ENCODE data around the gene CIB1. TPM values are rescaled to one million over a fixed set of nuclear protein-coding genes. Genes with fewer than 3 reads are reported as not detected.

The CIB1 gene
- total RNA-seq, 1 donor from 2014 or later: 33.8 TPM

GRCh38 chr15:90268415-90268814 is 34.7 kb upstream of the CIB1 start:
- peaks cover 41% of the 10 kb centered on the region for H3K4me1 Mint-ChIP-seq (ENCODE audit: unreplicated experiment)
- no peak for DNase-seq (ENCODE audit: extremely low spot score, unreplicated experiment)
- H3K4me3 Mint-ChIP-seq (ENCODE audit: unreplicated experiment): peak overlapping the region; percentile 67
- TF ChIP-seq CTCF (IDR thresholded peaks at IDR 0.05): no peak
- H3K27ac Mint-ChIP-seq (ENCODE audit: unreplicated experiment): peak overlapping the region; percentile 74
- peaks cover 31% of the 10 kb centered on the region for H3K36me3 Mint-ChIP-seq (ENCODE audit: unreplicated experiment)
- no peaks in the 10 kb centered on the region for H3K27me3 Mint-ChIP-seq (ENCODE audit: unreplicated experiment)
- H3K9me3 Mint-ChIP-seq (ENCODE audit: unreplicated experiment): no peaks in the 10 kb centered on the region

- H3K4me3 Mint-ChIP-seq (ENCODE audit: unreplicated experiment): peak overlapping the region; percentile 93
- no peak for TF ChIP-seq CTCF (IDR thresholded peaks at IDR 0.05)
- DNase-seq (ENCODE audit: extremely low spot score, unreplicated experiment): no peak
- peaks cover 21% of the 10 kb centered on the region for H3K36me3 Mint-ChIP-seq (ENCODE audit: unreplicated experiment)
- H3K9me3 Mint-ChIP-seq (ENCODE audit: unreplicated experiment): no peaks in the 10 kb centered on the region
- no peaks in the 10 kb centered on the region for H3K27me3 Mint-ChIP-seq (ENCODE audit: unreplicated experiment)
- H3K27ac Mint-ChIP-seq (ENCODE audit: unreplicated experiment): peak overlapping the region; percentile 97
- H3K4me1 Mint-ChIP-seq (ENCODE audit: unreplicated experiment): peaks cover 41% of the 10 kb centered on the region
These were observed 32.7 kb upstream of the CIB1 start for GRCh38 chr15:90266485-90266884.

GRCh38 chr15:90266061-90266431 is 32.3 kb upstream of the CIB1 start:
- Mint-ChIP-seq H3K4me1 (ENCODE audit: unreplicated experiment) (peaks cover 41% of the 10 kb centered on the region), H3K36me3 (ENCODE audit: unreplicated experiment) (peaks cover 18% of the 10 kb centered on the region), H3K9me3 (ENCODE audit: unreplicated experiment) (no peaks in the 10 kb centered on the region), H3K27ac (ENCODE audit: unreplicated experiment) (peak overlapping the region; percentile 97), H3K27me3 (ENCODE audit: unreplicated experiment) (no peaks in the 10 kb centered on the region), H3K4me3 (ENCODE audit: unreplicated experiment) (peak overlapping the region; percentile 93)
- TF ChIP-seq CTCF (IDR thresholded peaks at IDR 0.05): no peak
- DNase-seq (ENCODE audit: extremely low spot score, unreplicated experiment): no peak

GRCh38 chr15:90265271-90266060 is 31.7 kb upstream of the CIB1 start, which contains the start of gene NGRN:
Gene NGRN, plus strand, starts transcription at chr15:90265672. Its CDS starts 41 bp downstream, at chr15:90265713.
- Mint-ChIP-seq H3K27ac (ENCODE audit: unreplicated experiment) (peak within 1 kb of the TSS; percentile 97), H3K9me3 (ENCODE audit: unreplicated experiment) (no peaks in the 10 kb centered on the region), H3K4me1 (ENCODE audit: unreplicated experiment) (peaks cover 41% of the 10 kb centered on the region), H3K27me3 (ENCODE audit: unreplicated experiment) (no peaks in the 10 kb centered on the region), H3K36me3 (ENCODE audit: unreplicated experiment) (peaks cover 15% of the 10 kb centered on the region), H3K4me3 (ENCODE audit: unreplicated experiment) (peak within 1 kb of the TSS; percentile 93)
- TF ChIP-seq CTCF (IDR thresholded peaks at IDR 0.05): no peak
- DNase-seq (ENCODE audit: extremely low spot score, unreplicated experiment): peak; percentile 93

- Mint-ChIP-seq H3K4me3 (ENCODE audit: unreplicated experiment) (peak overlapping the region; percentile 93), H3K27me3 (ENCODE audit: unreplicated experiment) (no peaks in the 10 kb centered on the region), H3K36me3 (ENCODE audit: unreplicated experiment) (peaks cover 7% of the 10 kb centered on the region), H3K9me3 (ENCODE audit: unreplicated experiment) (no peaks in the 10 kb centered on the region), H3K27ac (ENCODE audit: unreplicated experiment) (peak overlapping the region; percentile 97), H3K4me1 (ENCODE audit: unreplicated experiment) (peaks cover 34% of the 10 kb centered on the region)
- TF ChIP-seq CTCF (IDR thresholded peaks at IDR 0.05): no peak
- no peak for DNase-seq (ENCODE audit: extremely low spot score, unreplicated experiment)
These were observed 30.9 kb upstream of the CIB1 start for GRCh38 chr15:90264671-90265070.

All from osteocyte (in vitro differentiated cells).